Esophagus (tissue), 2 donors: ENCODE results near the gene C6orf89. TPM values are rescaled to one million over a fixed set of nuclear protein-coding genes. Genes with fewer than 3 reads are reported as not detected.
A peak's percentile ranks its signal among the peaks of the same experiment; 100 is the strongest.

Source experiments
- H3K27ac ChIP-seq, 2 donors: one replicate each; pipeline ENCODE4 v1.5.1; 2013; ENCODE audit warnings: low read depth in 2 of 2, mild to moderate bottlenecking in 2 of 2, inconsistent platforms in 1 of 2, low read length in 1 of 2, moderate library complexity in 1 of 2
- H3K27me3 ChIP-seq, 2 donors: one replicate each; pipeline ENCODE4 v1.6.1; 2013; ENCODE audit warnings: low read length in 2 of 2, control low read depth in 1 of 2, mild to moderate bottlenecking in 1 of 2; ENCODE audit not compliant: insufficient read depth in 2 of 2, control insufficient read depth in 1 of 2
- H3K36me3 ChIP-seq, 2 donors: one replicate each; pipeline ENCODE4 v1.6.1; 2013; ENCODE audit warnings: low read length in 1 of 2; ENCODE audit not compliant: control insufficient read depth in 2 of 2, insufficient read depth in 2 of 2
- H3K4me1 ChIP-seq, 2 donors: one replicate each; pipeline ENCODE4 v1.6.1; 2013; ENCODE audit warnings: low read length in 1 of 2; ENCODE audit not compliant: control insufficient read depth in 2 of 2, insufficient read depth in 2 of 2
- H3K4me3 ChIP-seq, 2 donors: one replicate each; pipeline ENCODE4 v1.5.1; 2013; ENCODE audit warnings: low read length in 2 of 2, mild to moderate bottlenecking in 2 of 2, low read depth in 1 of 2, moderate library complexity in 1 of 2
- H3K9me3 ChIP-seq, 2 donors: one replicate each; pipeline ENCODE4 v1.6.1; 2013; ENCODE audit warnings: mild to moderate bottlenecking in 2 of 2, low read depth in 1 of 2, low read length in 1 of 2, moderate library complexity in 1 of 2; ENCODE audit not compliant: control insufficient read depth in 2 of 2, insufficient read depth in 1 of 2
- WGBS, 2 donors: extraction: QIAGEN DNeasy Blood & Tissue Kit; methylation state at CpG; one replicate each; pipeline ENCODE4 v1.1.7; 2013; 5-methylcytosine and 5-hydroxymethylcytosine counted together
- polyA plus RNA-seq, 2 donors: library from polyadenylated mRNA; stranded (reverse); fragments of 200-250 nt; gene quantifications; one replicate each; pipeline ENCODE4 v1.2.3, GENCODE V29; 2013
- donor health status: healthy with polysubstance abuse.
- donor health status: Bipolar disorder and iron deficiency.

C6orf89 gene
- polyA plus RNA-seq, 2 donors: 12.9 to 15.9 TPM

DNA sequence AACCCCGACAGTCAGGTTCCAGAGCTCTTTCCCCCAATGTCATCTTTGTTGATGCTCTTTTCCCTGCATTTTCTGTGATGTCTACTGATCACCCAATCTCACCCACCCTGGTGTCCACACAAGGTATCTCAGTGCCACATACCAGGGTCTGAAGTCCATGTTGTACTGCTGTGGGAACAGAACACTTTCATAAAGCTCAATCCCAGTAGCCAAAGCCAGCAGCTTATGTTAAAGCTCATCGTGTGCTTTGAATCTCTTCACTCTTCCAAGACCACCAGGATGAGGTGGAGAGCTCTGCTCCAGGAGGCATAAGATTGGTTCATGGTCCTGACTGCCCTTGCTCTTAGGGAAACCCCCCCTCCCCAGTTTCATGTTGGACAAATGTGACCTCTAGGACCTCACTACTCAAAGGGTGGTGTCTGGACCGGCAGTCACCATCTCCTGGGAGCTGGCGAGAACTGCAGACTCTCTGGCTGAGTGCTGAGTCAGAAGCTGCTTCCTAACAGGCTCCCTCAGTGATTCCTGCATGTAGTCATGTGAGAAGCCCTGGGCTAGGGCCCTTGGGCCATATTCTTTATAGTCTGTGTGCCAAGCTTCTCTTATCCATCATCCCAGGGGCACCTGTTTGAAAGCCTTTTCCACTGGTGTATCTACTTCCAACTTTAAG, 33.1 kb upstream of the C6orf89 start:
- Histone ChIP-seq H3K36me3 (peaks cover 4 to 7% of the 10 kb centered on the region in 2 donors), H3K4me3 (no peak overlapping the region), H3K9me3 (no peaks in the 10 kb centered on the region), H3K4me1 (no peaks in the 10 kb centered on the region), H3K27me3 (no peaks in the 10 kb centered on the region), H3K27ac (peak overlapping the region; percentile 14 to 80)
- 58 to 59% methylated on average over 4 of the region's 4 CpGs for WGBS, 2 donors

DNA sequence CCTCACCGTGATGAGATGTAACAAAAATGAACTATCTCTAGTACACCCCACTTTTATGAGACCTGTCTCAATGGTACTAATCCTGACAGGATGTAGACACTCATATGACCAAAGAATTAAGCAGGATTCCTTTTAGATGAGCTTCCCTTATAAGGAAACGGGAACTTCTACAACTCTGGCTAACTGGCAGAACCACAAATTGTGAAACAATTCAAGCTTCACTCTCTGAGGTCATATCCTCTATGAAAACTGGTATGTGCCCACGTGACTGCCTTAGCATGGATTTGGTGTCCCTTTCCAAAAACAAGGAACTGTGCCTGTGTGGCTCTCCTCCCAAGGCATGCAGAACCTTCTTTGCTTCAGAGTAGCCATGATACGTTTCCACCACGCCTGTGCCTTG, 32.4 kb upstream of the C6orf89 start:
- peak overlapping the region; percentile 61 to 80 for H3K27ac ChIP-seq
- H3K4me1 ChIP-seq: no peaks in the 10 kb centered on the region
- WGBS, 2 donors: 55 to 69% methylated on average over 5 of the region's 5 CpGs
- H3K4me3 ChIP-seq: no peak overlapping the region
- H3K9me3 ChIP-seq: no peaks in the 10 kb centered on the region
- no peaks in the 10 kb centered on the region for H3K27me3 ChIP-seq
- H3K36me3 ChIP-seq: peaks cover 4 to 7% of the 10 kb centered on the region in 2 donors

DNA sequence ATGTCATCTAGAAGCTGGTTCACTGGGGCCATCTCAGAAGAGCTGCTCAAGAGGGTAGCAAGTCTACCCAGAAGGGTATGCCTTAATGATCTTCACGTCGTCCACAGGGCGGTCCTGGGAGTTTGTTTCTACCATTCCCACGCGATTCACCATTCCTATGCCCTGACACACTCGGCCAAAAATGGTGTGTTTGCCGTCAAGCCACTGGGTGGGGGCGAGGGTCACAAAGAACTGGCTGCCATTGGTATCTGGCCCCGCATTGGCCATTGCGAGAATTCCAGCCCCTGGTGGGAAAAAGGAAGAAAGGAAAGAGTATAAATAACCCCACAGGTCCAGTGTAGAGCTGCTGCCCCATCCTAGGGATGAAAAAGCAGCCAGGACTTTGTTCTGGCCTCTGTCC, 30.0 kb upstream of the C6orf89 start:
- 91 to 94% methylated on average over 10 of the region's 10 CpGs for WGBS, 2 donors
- H3K27me3 ChIP-seq: no peaks in the 10 kb centered on the region
- H3K36me3 ChIP-seq: peaks cover 4 to 7% of the 10 kb centered on the region in 2 donors
- H3K9me3 ChIP-seq: no peaks in the 10 kb centered on the region
- no peak overlapping the region for H3K4me3 ChIP-seq
- no peaks in the 10 kb centered on the region for H3K4me1 ChIP-seq
- H3K27ac ChIP-seq: no peak overlapping the region

DNA sequence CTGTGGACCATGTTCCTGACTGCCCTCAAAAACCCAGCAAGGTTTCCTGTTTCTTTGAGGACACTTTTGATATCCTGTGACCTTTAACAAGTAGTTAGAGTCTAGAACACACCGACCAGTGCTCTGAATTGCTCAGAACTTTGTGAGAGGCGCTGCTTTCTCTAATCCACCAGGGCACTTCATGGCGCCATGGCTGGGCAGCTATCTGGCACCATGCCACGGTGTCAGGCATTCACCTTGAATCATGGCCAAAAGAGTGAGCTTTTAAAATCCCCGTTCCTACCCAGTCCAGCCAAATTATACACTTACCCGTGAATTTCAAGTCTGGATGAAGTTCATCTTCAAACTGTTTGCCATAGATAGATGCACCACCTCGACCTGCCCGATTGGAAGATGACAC, 29.5 kb upstream of the C6orf89 start:
- peaks cover 4 to 7% of the 10 kb centered on the region in 2 donors for H3K36me3 ChIP-seq
- H3K9me3 ChIP-seq: no peaks in the 10 kb centered on the region
- H3K4me1 ChIP-seq: no peaks in the 10 kb centered on the region
- 73 to 76% methylated on average over 8 of the region's 8 CpGs for WGBS, 2 donors
- H3K27me3 ChIP-seq: no peaks in the 10 kb centered on the region
- no peak overlapping the region for H3K27ac ChIP-seq
- H3K4me3 ChIP-seq: no peak overlapping the region

DNA sequence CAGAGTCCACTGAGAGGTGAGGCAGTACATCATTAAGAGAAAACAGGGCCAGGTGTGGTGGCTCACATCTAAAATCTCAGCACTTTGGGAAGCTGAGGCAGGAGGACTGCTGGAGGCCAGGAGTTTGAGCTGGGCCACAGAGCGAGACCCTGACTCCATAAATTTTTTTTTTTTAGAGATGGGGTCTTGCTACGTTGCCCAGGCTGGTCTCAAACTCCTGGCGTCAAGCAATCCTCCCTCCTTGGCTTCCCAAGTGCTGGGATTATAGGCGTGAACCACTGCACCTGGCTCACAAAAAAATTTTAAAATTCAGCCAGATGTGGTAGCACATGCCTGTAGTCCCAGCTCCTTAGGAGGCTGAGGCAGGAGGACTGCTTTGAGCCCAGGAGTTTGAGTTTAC, 28.4 kb upstream of the C6orf89 start:
- Histone ChIP-seq H3K27ac (no peak overlapping the region), H3K4me1 (no peaks in the 10 kb centered on the region), H3K36me3 (peaks cover 4 to 7% of the 10 kb centered on the region in 2 donors), H3K4me3 (no peak overlapping the region), H3K27me3 (no peaks in the 10 kb centered on the region), H3K9me3 (no peaks in the 10 kb centered on the region)
- 98 to 99% methylated on average over 4 of the region's 4 CpGs for WGBS, 2 donors

DNA sequence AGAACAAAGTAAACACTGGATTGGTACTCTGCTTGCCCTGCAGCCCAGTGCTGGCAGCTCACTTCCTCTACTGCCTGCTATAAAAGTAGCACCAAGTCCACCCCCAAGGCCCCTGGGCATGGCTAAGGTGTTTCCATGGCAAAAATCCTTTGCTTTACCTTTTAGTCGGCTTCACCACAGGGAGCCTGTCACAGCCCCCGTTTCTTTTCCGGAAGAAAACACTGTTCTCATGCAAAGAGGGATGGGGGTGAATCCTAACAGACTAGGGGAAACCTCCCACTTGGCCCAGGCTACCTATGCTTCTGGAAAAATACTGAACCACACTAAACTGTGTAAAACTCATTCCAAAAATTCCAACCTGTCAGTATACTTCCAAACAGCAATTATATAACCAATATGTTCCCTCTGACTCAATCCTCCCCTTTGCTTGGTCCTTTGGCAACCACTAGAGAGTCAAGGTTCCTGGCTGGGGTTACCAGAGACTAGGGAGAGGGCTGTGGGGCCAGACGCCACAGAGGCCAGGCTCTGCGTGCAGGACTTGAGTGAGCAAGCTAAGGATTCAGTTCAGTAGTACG, 27.3 kb upstream of the C6orf89 start:
- Histone ChIP-seq H3K27me3 (no peaks in the 10 kb centered on the region), H3K4me3 (no peak overlapping the region), H3K36me3 (peaks cover 4 to 7% of the 10 kb centered on the region in 2 donors), H3K9me3 (no peaks in the 10 kb centered on the region), H3K27ac (peak overlapping the region in 1 of 2 donors; percentile 41), H3K4me1 (no peaks in the 10 kb centered on the region)
- WGBS, 2 donors: 41 to 60% methylated on average over 6 of the region's 6 CpGs

DNA sequence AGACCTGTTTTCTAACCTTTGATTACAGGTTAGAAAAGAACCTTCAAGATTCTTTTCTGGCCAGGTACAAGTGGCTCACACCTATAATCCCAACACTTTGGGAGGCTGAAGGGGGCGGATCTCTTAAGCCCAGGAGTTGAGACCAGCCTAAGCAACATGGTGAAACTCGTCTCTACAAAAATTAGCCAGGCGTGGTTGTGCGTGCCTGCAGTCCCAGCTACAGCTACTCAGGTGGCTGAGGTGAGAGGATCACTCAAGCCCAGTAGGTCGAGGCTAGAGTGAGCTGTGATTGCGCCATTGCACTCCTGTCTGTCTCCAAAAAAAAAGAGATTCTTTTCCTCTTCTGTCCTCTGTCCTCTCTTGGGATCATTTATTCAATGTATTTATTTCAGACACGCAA, 25.6 kb upstream of the C6orf89 start:
- no peak overlapping the region for H3K27ac ChIP-seq
- H3K4me1 ChIP-seq: no peaks in the 10 kb centered on the region
- no peaks in the 10 kb centered on the region for H3K27me3 ChIP-seq
- no peak overlapping the region for H3K4me3 ChIP-seq
- peaks cover 4 to 12% of the 10 kb centered on the region in 2 donors for H3K36me3 ChIP-seq
- H3K9me3 ChIP-seq: no peaks in the 10 kb centered on the region
- WGBS, 2 donors: 80 to 82% methylated on average over 7 of the region's 7 CpGs

DNA sequence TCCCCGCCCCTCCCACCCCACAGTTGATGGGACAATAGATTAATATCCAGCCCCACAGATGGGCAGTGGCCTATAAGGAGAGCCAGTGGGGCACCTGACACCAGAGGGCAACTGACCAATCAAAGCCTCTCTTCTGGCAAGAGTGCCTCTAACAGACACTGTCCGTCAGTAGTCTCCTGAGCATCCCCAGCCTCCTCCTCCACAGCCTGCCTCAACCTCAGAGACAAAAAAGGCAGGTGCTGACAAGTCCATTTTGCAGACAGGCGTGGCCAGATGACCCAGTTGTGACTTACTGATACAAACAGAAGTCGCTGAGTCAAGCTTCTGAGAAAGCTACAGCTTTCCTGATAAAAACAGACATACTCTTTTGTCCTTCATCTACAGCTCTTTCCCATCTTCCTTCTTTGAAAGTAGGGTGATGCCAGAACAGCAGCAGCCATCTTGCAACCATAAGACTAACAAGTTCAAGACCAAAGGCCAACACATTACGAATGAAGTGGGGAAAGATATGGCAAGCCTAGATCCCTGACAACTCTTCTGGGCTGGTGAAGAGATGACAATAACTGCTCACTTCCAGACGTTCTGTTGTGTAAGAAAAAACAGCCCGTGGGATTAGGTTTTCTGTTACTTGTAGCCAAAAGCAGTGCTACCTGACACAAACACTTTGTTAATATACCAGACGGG, 23.4 kb upstream of the C6orf89 start:
- Histone ChIP-seq H3K36me3 (peaks cover 0 to 5% of the 10 kb centered on the region in 2 donors), H3K4me1 (no peaks in the 10 kb centered on the region), H3K27me3 (no peaks in the 10 kb centered on the region), H3K27ac (peak overlapping the region; percentile 18 to 59), H3K4me3 (no peak overlapping the region), H3K9me3 (no peaks in the 10 kb centered on the region)
- whole genome bisulfite sequencing, 2 donors: 63 to 70% methylated on average over 8 of the region's 8 CpGs

DNA sequence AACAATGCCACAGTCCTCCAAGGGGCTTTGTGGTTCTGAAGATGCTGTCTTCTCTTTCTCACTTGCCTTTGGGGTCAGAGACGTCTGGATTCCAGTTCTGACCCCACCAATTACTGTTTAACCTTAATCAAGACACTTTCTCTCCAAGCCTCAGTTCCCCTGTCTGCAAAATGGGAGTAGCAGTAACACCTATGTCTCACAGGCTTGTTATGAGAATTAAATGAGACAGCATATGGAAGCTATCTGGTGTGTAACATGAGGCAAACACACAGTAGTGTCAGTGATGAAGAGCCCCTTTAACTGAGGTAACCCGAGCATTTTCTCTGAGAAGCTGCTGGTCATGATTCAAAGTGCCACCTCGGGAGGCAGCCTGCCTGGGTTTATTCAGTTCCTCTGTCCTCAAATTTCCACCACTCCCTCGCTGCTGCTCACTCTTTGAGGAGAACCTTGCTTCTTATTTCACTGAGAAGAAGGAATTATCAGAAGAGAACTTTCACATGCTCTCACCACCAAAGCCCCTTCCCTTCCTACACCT, 22.8 kb upstream of the C6orf89 start:
- Histone ChIP-seq H3K4me3 (no peak overlapping the region), H3K36me3 (peaks cover 0 to 5% of the 10 kb centered on the region in 2 donors), H3K9me3 (no peaks in the 10 kb centered on the region), H3K27ac (peak overlapping the region in 1 of 2 donors; percentile 59), H3K27me3 (no peaks in the 10 kb centered on the region), H3K4me1 (no peaks in the 10 kb centered on the region)
- 79 to 86% methylated on average over 4 of the region's 4 CpGs for WGBS, 2 donors
